Stimulated activated CD4-positive, alpha-beta T cell treated with anti-CD3 and anti-CD28 coated beads, Interleukin-2, amount 100 ng/mL, for 48 hours (primary cell): ENCODE results near the gene MAP4K2.

Experiments
- DNase-seq, 2 donors: peaks; one replicate each; pipeline ENCODE4 v3.0.0-alpha.2; 2020

MAP4K2 gene

DNA sequence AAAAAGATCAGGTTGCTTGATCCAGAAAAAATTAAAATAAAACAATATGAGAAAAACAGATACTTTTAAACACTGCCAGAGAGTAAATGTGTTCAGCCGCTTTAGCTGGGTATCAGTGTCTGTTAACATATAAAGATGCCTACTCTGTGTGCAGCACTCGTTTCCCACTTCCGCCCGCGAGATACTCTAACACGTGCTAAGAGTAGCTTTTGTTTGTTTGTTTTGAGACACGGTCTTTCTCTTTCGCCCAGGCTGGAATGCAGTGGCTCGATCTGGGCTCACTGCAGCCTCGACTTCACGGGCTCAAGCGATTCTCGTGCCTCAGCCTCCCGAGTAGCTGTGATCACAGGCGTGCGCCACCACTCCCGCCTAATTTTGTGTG, 7.9 kb upstream of the MAP4K2 start:
- DNase-seq: peak in 1 of 2 donors; percentile 8

DNA sequence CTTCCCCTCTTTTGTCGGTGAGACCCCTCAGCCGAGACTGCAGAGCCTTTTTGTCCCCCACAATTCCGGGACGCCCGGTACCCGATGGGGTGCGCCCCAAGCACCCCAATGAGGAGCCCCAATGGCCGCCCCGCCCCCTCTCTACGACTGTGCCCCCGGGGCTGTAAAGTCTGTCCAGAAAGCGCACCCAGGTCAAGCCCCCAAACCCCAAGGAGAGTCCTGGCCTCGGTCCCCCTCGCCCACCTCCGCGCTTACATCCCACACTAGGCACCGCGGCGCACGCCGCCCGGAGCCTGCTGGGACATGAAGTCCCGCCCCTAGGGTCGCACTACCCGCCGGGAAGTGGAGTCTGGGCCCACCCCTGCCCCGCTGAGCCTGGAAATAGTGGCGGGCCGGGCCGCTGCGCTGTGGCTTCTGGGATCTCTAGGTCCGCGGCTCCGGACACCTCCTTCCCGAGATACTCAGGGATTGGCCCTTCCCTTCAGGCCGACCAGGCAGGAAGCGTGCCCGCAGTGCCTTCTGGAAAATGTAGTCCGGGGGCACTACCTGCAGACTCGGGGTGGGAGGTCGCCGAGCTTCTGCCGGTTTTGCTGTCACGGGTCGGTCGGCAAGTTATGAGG, 7.4 kb upstream of the MAP4K2 start, which contains the start of gene MEN1:
MEN1 (minus strand) TSS at position 281 of the 620 bp plus-strand sequence. CDS start 442 bp downstream, outside the sequence.
- peak; percentile 74 to 77 for DNase-seq

DNA sequence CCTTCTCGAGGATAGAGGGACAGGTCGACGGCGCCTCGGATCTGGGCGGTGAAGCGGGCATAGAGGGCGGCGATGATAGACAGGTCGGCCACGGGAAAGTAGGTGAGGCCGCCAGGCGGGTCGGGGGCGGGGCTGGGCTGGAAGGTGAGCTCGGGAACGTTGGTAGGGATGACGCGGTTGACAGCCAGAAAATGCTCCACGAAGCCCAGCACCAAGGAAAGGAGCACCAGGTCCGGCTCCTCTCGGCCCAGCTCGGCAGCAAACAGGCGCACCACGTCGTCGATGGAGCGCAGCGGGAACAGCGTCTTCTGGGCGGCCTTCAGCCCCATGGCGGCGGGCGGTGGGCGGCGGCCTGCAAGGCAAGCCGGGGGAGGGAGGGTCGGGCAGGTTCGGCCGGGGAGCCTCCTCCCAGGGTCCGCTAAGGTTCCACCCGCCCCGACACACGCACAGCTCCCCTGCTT, 6.8 kb upstream of the MAP4K2 start:
- peak in 1 of 2 donors; percentile 7 for DNase-seq

DNA sequence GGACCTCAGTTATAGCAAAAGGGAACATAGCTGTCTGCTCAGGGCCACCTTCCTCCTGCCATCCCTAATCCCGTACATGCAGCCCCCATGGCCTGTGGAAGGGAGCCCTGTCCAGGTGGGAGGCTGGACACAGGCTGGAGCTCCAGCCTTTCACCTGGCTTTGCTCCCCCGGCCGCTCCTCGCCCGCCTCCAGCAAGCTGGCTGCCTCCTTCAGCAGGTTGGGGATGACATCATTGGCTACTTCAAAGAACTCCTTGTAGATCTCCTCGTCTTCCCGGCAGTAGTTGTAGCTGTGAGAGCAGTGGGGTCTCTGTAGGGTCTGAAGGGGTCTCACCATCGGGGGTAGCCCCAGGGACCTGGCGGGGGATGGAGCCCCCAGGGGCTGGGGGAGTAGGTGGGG, 2.5 kb upstream of the MAP4K2 start:
- no peak for DNase-seq

DNA sequence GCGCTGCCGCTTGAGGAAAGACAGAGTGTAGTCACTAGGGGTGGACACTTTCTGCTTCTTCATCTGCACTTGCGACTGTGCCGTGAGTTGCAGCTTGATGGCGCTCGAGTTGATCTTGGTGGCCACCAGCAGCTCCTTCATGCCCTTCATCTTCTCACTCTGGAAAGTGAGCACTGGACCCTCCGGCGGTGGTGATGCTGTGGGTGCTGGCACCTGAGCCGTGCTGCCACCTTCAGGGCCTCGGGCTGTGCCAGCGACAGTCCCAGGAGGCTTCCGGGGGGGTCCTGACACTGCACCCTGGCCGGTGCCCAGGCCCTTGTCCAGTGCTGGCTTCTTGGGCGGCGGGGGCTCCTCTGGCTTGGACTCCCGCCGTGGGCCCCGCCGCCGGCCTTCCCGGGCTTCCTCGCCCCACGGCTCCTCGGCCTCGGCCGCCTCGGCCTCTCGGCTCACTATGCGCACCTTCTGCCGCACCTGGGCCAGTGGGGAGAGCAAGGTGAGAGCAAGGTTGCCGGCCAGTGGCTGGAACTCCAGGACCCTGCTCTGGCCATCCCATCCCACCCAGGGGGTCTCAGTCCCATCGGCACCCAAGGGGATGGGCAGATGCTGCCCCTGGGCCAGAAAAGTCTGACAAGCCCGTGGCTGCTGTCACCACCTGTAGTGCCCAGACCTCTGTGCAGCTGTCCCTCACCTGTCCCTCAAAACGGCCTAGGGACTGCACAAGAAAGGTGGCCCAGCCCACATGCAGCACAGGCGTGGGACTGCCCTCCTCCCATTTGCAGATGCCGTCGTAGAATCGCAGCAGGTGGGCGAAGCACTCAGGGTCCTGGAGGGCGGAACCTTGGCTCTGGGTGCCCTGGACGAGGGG, 1.6 kb upstream of the MAP4K2 start:
- no peak for DNase-seq

DNA sequence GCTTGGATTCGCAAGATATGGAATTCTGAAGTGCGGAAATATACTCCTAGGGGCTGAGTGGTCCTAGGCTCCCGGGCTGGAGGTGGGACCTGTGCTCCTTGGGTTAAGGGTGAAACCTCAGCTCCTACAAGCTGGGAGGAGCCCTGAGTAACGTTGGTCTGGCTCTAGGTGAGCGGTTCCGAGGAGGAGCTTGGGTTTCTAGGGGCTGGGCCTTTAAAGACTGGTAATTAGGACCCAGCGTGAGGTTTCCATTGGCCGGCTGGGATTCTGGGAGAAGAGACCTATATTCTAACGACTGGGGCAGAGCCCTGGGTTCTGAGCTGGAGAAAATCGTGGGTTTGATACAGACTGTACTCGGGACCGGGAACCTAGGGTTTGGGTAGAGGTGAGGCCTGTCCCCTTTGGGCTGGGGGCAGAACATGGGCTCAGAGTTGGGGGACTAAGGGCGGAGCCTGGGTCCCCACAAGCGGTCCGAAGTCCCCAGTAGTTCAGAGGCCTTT, 882 bp upstream of the MAP4K2 start:
- DNase-seq: no peak

DNA sequence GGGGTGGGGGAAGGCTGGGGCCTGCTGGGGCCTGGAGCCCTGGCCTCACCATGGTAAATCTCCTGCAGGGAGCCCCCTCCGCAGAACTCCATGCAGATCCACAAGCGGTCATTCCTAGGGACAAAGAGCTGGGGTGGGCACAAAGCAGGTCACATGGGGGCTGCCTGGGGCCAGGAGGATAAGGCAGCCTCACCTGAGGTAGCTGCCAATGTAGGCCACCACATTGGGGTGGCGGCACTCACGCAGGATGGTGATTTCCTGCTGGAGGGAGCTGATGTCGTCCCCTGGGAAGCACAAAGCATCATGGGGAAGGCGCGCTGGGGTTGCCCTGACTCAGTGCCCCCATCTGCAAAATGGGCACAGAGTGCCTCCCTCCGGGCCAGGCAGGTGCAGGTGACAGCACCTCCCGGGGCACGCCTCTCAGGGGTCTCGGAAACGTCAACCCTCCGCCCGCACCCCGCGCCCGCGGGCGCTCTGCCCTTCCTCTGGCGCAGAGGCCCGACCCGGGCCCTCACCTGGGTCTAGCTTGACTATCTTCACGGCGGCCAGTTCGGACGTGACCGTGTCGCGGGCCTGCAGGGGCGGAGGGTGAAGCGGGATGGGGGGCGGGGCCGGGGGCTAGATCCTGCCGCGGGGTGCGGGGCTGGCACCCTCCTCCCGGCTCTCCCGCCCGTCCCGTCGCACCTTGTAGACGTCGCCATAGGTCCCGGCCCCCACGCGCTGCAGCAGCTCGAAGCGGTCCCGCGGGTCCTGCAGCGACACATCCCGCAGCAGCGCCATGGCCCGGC, 450 bp downstream of the MAP4K2 start:
- DNase-seq: peak in 1 of 2 donors; percentile 25

DNA sequence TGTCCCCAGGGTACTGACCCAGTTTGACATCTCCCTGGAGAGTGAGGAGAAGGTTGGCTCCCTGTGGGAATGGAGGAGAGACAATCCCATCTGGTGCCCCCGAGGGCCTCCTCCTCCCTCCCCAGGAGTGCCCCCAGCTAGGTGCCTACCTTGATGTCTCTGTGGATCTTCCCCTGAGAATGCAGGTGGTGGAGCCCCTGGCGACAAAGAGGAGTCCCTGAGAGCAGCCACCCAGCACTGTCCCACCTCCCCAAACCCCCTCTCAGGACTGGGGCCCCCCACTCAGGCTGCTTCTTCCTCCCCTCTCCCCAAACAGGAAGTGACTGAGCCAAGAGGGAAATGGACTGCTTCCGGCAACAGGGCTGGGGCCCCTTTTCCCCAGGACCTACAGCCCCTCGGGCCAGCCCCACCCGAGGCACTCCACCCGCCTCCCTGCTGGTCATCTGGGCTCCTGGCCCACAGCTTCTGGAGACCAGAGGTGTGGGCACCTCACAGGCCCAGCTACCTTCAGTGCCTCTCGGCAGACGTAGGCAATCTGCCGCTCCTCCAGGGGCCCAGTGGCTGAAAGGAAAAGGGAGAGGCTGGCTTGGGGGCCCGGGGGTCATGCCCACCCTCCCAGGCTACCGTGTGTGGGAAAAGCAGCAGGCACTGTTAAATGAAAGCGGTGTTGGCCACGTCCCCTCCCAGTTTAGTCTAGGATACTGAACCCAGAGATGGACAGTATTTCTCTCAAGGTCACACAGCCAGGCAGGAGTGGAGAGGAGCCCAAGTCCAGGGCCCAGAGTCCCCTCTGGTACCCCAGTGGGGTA, 1.2 kb downstream of the MAP4K2 start:
- no peak for DNase-seq

DNA sequence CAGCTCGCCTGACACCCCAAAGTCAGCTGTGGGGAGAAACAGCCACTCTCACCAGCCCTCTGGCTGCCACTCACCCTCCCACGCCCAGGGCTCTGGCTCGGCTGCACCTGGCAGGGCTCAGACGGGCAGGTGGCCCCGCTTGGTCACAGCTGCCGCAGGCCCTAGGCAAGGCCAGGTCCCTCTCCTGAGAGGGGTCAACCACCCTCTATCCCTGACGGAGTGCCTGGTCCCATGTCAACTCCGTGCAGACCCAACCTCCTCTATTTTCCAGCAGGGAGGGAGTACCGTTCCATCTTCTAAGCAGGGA, 1.9 kb downstream of the MAP4K2 start:
- DNase-seq: no peak

DNA sequence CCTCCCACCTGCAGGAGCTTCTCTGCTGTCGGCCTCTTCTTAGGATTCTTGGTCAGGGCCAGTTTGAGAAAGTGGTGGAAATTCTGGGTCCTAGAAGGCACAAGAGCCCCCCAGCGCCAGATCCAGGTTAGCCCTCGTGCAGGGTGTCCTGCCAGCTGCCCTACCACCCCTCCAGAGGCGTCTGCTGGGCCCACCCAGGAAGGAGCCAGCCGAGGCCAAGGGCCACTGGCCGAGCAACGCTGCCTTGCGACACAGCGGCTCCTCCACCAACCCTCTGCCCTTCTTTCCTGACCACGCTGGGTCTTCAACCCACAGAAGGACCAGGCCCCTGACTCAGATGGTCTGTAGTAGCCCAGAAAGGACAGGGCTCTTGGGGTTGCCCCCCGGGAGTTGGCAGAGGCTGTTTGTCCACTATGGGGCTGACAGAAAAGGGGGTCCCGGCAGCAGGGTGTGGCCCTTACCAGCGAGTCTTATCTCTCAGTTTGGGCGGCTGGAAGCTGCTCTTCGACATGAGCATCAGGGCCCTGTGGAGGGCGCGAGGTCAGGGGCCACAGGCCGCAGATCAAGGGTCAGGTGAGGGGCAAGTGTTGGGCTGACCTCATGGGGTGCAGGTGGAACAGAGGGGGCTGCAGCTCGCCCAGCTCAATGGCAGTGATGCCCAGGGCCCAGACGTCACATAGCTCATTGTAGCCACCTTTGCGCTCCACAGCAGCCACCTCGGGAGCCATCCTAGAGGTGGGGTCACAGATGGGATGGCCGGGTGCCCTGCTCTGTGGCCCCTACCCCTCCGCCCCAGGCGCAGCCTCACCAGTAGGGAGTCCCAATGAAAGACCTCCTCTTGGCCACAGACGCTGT, 2.5 kb downstream of the MAP4K2 start:
- no peak for DNase-seq

DNA sequence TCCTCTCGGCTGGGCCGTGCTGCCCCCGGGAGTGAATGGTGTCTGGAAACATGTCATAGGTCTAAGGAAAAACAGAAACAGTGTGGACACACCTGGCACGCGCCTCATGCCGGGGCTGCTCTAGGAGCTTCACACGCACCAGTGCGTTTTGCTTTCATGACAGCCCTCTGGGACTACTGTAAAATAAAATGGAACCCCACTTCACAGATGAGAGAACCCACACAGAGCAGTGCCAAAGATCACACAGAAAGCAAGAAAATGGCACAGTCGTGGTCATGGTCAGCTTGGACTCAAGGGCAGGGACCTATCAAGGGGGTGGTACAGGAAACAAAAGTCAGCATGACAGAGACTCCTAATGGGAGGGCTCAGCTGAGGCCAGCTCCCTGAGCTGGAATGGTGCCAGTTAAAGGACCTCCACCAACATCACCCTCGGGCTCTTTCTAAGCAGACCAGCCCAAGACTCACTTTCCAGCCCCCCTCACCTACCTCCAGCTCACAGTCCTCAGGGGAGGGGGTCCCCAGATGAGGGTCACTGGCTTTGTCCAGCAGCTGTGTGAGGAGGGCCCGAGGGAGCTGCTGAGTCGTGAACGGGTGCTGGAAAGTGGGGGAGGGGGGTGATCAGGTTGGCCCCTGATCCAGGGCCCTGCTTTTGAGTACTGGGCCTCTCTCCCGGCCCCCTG, 3.3 kb downstream of the MAP4K2 start:
- DNase-seq: no peak

DNA sequence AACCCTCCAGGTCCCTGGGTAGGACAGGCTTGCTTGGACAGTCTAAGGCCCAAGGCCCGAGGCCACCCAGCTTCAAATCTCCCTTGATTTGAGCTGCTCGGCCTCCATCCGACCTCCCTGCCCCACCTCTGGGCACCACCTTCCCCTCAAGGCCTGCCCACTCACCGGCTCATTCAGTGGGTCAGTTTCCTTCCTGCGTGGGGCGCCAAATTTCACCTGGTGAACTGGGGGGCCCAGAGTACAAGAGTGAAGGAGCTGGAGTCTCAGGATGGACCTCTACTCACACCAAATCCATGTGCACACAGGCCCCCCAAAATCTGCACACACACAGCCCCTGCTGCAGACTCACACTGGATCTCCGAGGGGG, 3.8 kb downstream of the MAP4K2 start:
- DNase-seq: no peak

DNA sequence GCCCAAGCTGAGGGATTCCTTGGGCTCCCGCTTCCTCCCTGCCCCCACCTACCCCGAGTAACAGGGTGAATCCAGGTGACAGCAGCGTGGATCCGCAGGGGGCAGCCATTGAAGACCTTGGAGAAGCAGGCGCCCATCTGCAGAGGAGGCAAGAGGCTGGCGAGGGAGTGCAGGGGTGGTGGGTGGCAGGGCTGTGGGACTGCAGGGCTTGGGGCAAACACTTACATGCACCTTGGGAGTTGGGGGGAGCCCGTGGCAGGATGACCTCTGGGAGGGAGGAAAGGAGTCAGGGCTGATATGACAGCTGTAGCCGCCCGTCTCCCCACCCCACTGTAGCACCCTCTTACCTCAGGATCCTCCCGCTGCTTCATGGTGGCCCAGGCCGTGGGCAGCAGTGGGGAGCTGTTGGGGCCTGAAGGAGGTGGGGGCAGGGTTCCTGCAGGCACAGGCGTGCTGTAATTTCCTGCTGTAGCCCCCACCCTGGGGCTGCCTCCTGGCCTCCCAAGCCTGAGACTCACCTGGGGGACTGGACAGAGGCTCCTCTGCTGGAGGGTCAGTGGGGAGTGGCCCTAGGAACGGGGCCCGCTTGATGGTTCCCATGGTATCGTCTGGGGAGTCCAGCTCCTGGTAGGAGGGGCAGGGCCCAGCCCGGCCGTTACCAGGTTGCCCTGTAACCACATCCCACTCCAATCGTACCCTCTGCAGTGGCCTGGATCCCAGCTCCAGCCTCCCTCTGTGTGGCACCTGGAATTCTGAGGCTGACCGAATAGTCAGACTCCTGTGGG, 6.1 kb downstream of the MAP4K2 start:
- DNase-seq: no peak

DNA sequence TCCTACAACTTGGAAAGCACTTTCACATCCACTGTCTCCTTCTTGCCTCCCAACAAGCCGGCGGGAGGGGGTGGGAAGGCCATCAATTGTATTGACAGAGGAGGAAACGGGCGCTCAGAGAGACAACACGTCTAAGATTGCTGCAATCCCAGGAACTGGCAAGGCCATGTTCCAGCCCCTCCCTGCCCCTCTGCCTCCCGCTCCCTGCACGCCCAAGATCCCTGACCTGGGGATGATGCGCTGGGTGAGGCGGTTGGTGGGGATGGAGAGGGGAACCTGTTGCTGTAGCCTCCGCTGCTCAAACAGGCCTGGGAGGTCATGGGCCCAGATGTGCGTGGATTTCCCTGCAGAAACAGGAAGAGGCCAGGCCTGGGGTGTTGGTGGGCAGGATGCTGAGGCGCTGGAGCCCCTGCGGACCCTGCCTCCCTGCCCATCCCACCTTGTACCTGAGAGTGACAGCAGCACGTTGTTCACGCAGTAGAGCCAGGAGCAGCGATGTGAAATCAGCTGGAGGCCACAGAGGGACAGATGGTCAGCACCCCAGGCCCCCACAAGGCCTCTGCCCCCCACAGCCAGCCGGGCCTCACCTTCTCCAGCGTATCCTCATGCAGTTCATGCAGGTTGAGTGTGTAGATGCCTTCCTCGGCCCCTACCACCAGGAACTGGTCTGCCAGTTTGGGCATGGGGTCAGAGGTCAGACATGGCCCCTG, 6.8 kb downstream of the MAP4K2 start:
- no peak for DNase-seq

DNA sequence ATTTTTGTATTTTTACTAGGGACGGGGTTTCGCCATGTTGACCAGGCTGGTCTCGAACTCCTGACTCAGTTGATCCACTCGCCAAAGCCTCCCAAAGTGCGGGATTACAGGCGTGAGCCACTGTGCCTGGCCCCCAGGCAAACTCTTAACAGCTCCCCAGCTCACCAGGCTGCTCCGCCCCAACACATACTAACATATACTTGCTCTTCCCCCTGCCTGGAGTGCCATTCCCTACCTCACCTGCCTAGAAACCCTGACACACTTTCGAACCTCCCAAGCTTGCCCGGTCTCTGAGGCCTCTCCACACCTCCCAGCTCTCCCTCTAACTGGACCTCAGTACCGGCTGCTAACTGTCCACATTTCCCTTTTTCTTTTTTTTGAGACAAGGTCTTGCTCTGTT, 8.5 kb downstream of the MAP4K2 start:
- DNase-seq: no peak

DNA sequence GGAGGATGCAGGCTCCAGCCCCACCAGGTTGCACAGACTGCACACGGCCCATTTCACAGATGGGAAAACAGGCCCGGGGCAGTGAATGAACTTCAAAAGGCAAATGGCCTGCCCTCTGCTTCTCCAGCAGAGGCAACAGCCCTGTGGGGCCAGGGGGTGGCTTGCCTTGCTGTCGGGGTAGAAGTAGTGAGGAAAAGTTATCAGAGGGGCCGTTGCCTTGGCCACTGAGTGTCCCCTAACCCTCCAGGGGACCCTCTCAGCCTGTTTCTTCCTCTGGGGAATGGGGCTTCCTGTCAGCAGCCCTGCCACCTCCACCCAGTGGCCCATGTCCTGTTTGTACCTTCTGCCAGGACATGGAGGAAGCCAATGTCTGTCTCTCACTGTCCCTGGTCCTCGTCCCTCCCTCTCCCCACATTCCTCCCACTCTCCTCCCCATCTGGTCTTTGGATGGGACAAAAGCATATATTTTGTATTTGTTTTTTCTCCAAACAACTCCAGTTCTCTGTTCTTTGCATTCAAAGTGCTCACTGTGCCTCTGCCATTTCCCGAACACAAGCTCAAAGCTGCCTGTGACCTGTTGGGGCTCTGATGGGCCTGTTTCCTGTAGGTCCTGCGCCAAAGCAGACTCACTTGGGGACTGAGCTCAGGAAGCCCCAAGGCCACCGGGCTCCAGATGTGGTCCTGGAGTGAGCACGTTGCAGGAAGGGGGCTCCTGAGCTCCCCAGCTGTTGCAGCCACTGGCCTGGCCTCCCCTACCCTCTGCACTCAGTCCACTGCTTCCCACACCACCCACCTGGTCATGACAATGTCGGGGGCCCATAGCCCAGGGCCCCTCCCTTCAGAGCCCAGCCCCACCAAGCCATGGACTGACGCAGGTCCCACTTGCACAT, 9.5 kb downstream of the MAP4K2 start:
- no peak for DNase-seq

DNA sequence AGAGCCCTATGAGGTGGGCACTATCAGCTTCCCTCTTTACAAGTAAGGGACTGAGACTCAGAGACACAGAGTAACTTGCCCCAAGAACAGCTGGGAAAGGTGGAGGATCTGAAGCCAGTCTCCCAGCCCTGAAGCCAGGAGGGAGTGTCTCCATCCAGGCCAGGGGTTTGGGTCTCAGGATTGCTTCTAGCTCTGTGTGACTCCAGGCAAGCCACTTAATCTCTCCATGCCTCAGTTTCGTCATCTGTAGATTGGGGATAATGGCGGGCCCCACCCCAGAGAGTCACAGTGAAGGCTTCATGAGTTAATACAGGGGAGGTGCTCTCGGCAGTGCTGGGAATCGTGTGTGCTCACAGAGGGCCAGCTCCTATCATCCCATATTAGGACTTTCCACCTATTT, 10.5 kb downstream of the MAP4K2 start:
- DNase-seq: no peak

DNA sequence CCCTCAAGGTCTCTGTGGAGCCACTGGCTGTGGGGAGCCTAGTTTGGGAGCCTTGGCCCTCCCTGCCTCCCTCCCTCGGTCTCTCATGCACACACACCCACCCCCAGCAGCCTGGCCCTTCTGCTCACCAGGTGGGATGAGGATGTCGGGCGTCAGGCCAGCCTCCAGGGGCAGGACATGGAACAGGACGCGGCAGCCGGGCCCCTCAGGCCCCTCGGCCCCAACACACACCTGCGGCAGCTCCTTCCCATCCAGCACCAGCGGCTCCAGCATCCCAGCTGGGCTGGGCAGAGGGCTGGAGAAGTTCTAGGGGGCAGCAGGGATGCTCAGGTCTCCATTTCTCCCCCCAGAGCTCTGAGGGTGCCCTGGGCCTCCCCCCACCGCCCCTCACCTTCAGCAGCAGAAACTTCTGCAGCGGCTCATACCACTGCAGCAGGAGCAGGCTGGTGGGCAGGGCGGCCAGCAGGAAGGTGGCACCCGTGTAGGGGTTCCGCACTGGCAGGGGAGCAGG, 11.2 kb downstream of the MAP4K2 start:
- no peak for DNase-seq
